ENCODE measurements around the gene GPR155.

DNA sequence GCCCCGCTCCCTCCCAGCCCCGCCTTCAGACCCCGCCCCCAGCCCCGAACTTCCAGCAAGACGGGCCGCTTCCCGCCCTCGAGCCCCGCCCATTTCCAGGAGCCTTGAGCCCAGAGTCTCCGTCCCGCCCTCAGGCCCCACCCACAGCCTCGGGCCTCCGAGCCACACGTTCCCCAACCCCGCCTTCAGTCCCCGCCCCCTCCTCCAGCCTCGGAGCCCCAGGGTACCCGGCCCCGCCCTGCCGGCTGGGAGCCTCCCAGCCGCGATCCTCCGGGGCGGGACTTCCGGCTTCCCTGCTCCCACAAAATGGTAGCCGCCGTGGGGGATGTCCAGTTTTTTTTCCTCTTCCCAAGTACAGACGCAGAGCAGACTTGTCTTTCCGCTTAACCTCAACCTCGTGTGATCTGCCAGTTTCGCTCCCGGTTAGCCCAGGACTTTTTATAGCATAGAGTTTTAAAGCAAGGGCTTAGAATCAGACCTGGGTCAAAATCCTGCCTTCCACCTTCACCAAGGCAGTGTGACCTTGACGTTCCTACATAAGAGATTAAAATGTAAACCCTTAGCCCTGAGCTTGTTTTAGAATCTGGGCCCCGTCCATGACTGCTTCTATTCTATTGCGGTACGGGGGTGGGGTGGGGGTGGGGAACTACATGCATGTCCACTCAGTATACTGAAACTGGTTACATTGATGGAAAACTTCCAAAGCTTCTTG, 435 bp upstream of the GPR155 start:
- TF ChIP-seq CTCF (IDR thresholded peaks at IDR 0.05) (no peak), POLR2AphosphoS5 (IDR thresholded peaks at IDR 0.05) (peak in 2 of 3 donors; percentile 15 to 21), POLR2A (IDR thresholded peaks at IDR 0.05) (peak; percentile 42)

Data from transverse colon (tissue), 4 donors.